SK-N-MC (cell line): ENCODE results near the gene FCHSD2.

Experiments used
- DNase-seq: peaks from one replicate; pipeline ENCODE4 v3.0.0-alpha.2; 2011; ENCODE audit warnings: low read depth, low spot score
- H3K27ac ChIP-seq: fragments of 200-600 bp; sonication (generic); 2 replicates; pipeline ENCODE4 v1.5.1; 2016; ENCODE audit warnings: mixed run types
- H3K36me3 ChIP-seq: fragments of 200-600 bp; sonication (generic); 2 replicates; pipeline ENCODE4 v1.6.1; 2017; ENCODE audit warnings: antibody characterized with exemption, low read length, mixed read lengths; ENCODE audit not compliant: insufficient read depth
- H3K4me3 ChIP-seq: fragments of 200-600 bp; sonication (generic); 2 replicates; pipeline ENCODE4 v1.5.1; 2016
- H3K9ac ChIP-seq: fragments of 200-600 bp; sonication (generic); 2 replicates; pipeline ENCODE4 v1.8.0; 2017; ENCODE audit warnings: mixed run types, mixed read lengths; ENCODE audit not compliant: insufficient read length
- H3K9me3 ChIP-seq: fragments of 200-600 bp; sonication (generic); 2 replicates; pipeline ENCODE4 v1.6.1; 2017; ENCODE audit warnings: low read depth, mild to moderate bottlenecking, antibody characterized with exemption, low read length, moderate library complexity, mixed read lengths
- EZH2 ChIP-seq: fragments of 200-600 bp; sonication (generic); IDR thresholded peaks from one replicate; pipeline ENCODE4 v1.6.1; 2017; ENCODE audit warnings: antibody characterized with exemption
- FOXP2 ChIP-seq: optimal IDR thresholded peaks from 2 replicates; pipeline ENCODE3; 2011; ENCODE audit warnings: mild to moderate bottlenecking, moderate library complexity; ENCODE audit not compliant: insufficient read depth; ENCODE audit errors: extremely low read length, control extremely low read depth
- POLR2AphosphoS5 ChIP-seq: IDR thresholded peaks from 2 replicates; pipeline ENCODE4 v1.6.1; 2012; ENCODE audit warnings: mild to moderate bottlenecking, low read depth, low read length, borderline replicate concordance

FCHSD2 gene

DNA sequence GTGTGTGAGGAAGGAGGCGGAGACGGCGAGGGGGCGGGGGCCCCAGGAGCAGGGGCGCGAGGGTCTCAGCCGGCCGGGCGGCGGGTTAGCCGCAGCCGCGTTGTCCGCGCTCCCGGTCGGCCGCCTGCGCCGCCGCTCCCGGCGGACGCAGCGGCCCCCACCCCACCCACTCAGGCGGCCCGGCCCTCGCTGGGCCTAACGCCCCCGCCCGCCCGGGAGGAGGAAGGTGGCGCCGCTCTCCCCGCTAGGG lies at the start of gene FCHSD2:
Gene FCHSD2 (minus strand): TSS at position 191 of the 250 bp plus-strand sequence. CDS start 441 bp downstream, outside the sequence.
- Histone ChIP-seq H3K27ac (peak within 1 kb of the TSS; percentile 91), H3K4me3 (peak within 1 kb of the TSS; percentile 96), H3K36me3 (peaks cover 25% of the 10 kb centered on the region), H3K9me3 (no peaks in the 10 kb centered on the region), H3K9ac (peak within 1 kb of the TSS; percentile 91)
- TF ChIP-seq EZH2 (no peak), FOXP2 (no peak), POLR2AphosphoS5 (no peak)
- no peak for DNase-seq

DNA sequence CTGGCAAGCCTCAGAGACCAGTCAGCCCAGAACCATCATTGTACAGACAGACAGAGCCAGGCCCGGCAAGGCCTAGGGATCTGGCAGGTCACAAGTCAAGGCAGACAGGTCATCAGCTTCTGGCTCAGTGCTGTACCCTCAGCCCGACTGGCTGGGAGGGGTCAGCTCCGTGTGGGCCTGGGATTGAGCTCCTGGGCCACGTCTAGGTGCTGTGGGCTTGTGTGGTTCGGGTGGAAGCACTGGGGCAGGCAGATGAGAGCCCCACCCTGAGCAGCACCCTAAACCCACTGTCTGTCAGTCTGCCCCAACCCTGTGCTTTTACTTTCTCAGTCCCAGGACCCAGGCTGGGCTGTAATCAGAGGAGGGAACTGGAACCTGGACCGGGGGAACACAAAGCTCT lies 49.0 kb upstream of the FCHSD2 start:
- TF ChIP-seq POLR2AphosphoS5, result no peak
- no peak for TF ChIP-seq EZH2
- TF ChIP-seq FOXP2, result no peak
- H3K36me3 ChIP-seq, result no peaks in the 10 kb centered on the region

GRCh38 chr11:73190557-73190885 lies 48.4 kb upstream of the FCHSD2 start:
- no peak for DNase-seq
- TF ChIP-seq FOXP2 (no peak), POLR2AphosphoS5 (no peak), EZH2 (no peak)
- H3K27ac ChIP-seq, result no peak overlapping the region

More for the DNA sequence above, 49.0 kb upstream of the FCHSD2 start:
- H3K9me3 ChIP-seq, result no peaks in the 10 kb centered on the region
- H3K4me3 ChIP-seq, result no peak overlapping the region
- no peak overlapping the region for H3K9ac ChIP-seq
- DNase-seq, result no peak
- no peak overlapping the region for H3K27ac ChIP-seq

GRCh38 chr11:73189723-73190556 lies 47.8 kb upstream of the FCHSD2 start:
- TF ChIP-seq POLR2AphosphoS5 (no peak), FOXP2 (no peak), EZH2 (no peak)

More at GRCh38 chr11:73190557-73190885, 48.4 kb upstream of the FCHSD2 start:
- H3K9me3 ChIP-seq, result no peaks in the 10 kb centered on the region
- no peak overlapping the region for H3K4me3 ChIP-seq
- H3K36me3 ChIP-seq, result no peaks in the 10 kb centered on the region
- H3K9ac ChIP-seq, result no peak overlapping the region

GRCh38 chr11:73189315-73189714 lies 47.2 kb upstream of the FCHSD2 start:
- no peak for DNase-seq
- no peak overlapping the region for H3K27ac ChIP-seq
- TF ChIP-seq EZH2 (no peak), POLR2AphosphoS5 (no peak), FOXP2 (no peak)
- H3K9ac ChIP-seq, result no peak overlapping the region
- H3K9me3 ChIP-seq, result no peaks in the 10 kb centered on the region
- H3K36me3 ChIP-seq, result no peaks in the 10 kb centered on the region
- no peak overlapping the region for H3K4me3 ChIP-seq

More at GRCh38 chr11:73189723-73190556, 47.8 kb upstream of the FCHSD2 start:
- Histone ChIP-seq H3K9ac (no peak overlapping the region), H3K9me3 (no peaks in the 10 kb centered on the region), H3K4me3 (no peak overlapping the region), H3K27ac (no peak overlapping the region), H3K36me3 (no peaks in the 10 kb centered on the region)
- DNase-seq, result no peak

GRCh38 chr11:73188301-73188700 lies 46.2 kb upstream of the FCHSD2 start:
- Histone ChIP-seq H3K4me3 (no peak overlapping the region), H3K27ac (no peak overlapping the region), H3K36me3 (no peaks in the 10 kb centered on the region), H3K9me3 (no peaks in the 10 kb centered on the region), H3K9ac (no peak overlapping the region)
- no peak for DNase-seq
- no peak for TF ChIP-seq EZH2
- no peak for TF ChIP-seq POLR2AphosphoS5
- no peak for TF ChIP-seq FOXP2

DNA sequence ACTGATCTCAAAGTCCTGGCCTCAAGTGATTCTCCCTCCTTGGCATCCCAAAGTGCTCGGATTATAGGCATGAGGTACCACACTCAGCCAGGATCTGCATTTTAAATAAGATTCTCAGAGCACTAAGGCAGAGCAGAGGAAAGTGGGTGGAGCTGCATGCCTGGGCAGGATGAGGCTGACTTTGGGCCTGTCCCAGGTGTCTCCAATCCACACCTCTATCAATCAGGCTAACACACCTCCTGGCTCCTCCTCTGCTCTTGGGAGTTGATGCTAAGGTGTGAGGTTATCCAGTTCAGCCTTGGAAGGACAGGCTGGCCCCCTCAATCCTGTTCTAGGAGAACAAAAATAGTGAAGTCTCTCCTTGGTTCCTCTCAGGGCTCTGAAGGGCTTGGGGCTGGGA lies 45.7 kb upstream of the FCHSD2 start:
- H3K9me3 ChIP-seq, result no peaks in the 10 kb centered on the region
- H3K9ac ChIP-seq, result no peak overlapping the region
- no peak for TF ChIP-seq FOXP2
- TF ChIP-seq POLR2AphosphoS5, result no peak
- TF ChIP-seq EZH2, result no peak
- H3K4me3 ChIP-seq, result no peak overlapping the region
- DNase-seq, result no peak
- no peaks in the 10 kb centered on the region for H3K36me3 ChIP-seq
- no peak overlapping the region for H3K27ac ChIP-seq

GRCh38 chr11:73186886-73187285 lies 44.8 kb upstream of the FCHSD2 start:
- TF ChIP-seq POLR2AphosphoS5, result no peak
- H3K9ac ChIP-seq, result no peak overlapping the region
- no peaks in the 10 kb centered on the region for H3K36me3 ChIP-seq
- H3K27ac ChIP-seq, result no peak overlapping the region
- no peak overlapping the region for H3K4me3 ChIP-seq
- DNase-seq, result no peak
- H3K9me3 ChIP-seq, result no peaks in the 10 kb centered on the region

DNA sequence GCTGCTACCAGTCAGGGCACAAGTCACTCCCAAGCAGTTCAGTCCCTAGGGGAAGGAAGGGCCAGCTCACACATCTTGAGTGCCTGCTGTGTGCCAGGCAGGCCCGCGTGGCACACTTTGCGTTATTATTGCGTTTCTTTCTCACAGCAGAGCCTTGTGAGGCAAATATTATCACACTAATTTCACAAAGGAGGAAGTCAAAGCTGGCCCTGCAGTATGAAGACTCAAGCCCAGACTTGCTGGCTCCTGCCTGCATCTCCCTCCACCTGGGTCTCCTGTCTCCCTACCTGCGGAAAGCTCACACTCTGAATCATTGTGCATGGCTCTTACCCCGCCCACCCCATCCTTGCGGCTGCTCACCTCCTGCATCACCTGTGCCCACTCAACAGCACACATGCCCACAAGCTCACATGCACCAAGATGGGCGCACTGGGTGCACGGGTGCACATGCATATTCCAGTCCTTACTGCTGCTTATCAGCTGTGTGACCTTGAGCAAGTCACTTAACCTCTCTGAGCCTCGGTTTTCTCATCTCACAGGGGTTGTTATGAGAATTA lies 44.3 kb upstream of the FCHSD2 start:
- H3K27ac ChIP-seq, result no peak overlapping the region
- TF ChIP-seq EZH2 (no peak), FOXP2 (no peak), POLR2AphosphoS5 (no peak)

More for the DNA sequence above, 44.3 kb upstream of the FCHSD2 start:
- Histone ChIP-seq H3K9ac (no peak overlapping the region), H3K36me3 (no peaks in the 10 kb centered on the region), H3K4me3 (no peak overlapping the region), H3K9me3 (no peaks in the 10 kb centered on the region)
- DNase-seq, result no peak
